Gastrocnemius medialis (tissue), 4 donors: ENCODE measurements around the gene PITX1.

Source experiments
- CTCF ChIP-seq, 5 experiments: fragments of 450-650 bp in 3 of 5; fragments of 200-600 bp in 2 of 5; sonication (generic) in 2 of 5; IDR thresholded peaks in 4 of 5; conservative IDR thresholded peaks in 1 of 5; 1 replicate in 4 of 5; 2 replicates in 1 of 5; pipeline ENCODE4 v1.5.1; 2016 to 2019; ENCODE audit warnings: antibody characterized with exemption in 5 of 5, mild to moderate bottlenecking in 3 of 5, moderate library complexity in 3 of 5
- POLR2A ChIP-seq, 2 donors: fragments of 450-650 bp; IDR thresholded peaks; one replicate each; pipeline ENCODE4 v1.6.1; 2017; ENCODE audit warnings: antibody characterized with exemption in 2 of 2, mild to moderate bottlenecking in 2 of 2, moderate library complexity in 2 of 2

DNA sequence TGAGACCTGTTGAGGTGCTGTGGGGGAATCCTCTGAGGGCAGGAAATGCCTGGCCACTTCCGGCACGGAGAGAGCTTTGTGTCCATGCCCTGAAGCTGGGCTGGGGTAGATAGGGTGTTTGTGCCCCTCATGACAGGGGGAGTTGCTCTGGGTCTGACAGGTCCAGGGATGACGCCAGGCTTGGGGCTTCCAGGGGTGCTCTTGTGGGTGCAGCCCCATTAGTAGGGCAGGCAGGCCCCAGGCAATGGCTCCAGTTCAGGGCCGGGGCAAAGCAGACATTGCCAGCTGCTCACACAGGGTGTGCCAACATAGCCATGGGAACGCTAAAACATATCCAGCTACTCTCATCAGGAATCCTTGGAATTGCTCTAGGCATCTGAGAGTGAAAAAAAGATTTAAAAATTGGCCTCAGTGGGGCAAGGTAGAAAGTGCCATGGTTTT lies 21.1 kb downstream of the PITX1 start:
- TF ChIP-seq POLR2A (IDR thresholded peaks at IDR 0.05) (no peak), CTCF (IDR thresholded peaks at IDR 0.05 in 4 of 5, conservative IDR thresholded peaks at IDR 0.05 in 1 of 5) (no peak)
